CD4-positive, alpha-beta T cell (primary cell): ENCODE data around the gene GPR37. TPM values are rescaled to one million over a fixed set of nuclear protein-coding genes. Genes with fewer than 3 reads are reported as not detected.

Experiments used
- ATAC-seq: fragments of 200-7000 bp; cut with Tn5 transposase; one replicate; pipeline ENCODE4 v1.10.0; 2022; ENCODE audit warnings: mild to moderate bottlenecking; ENCODE audit not compliant: poor library complexity
- CTCF ChIA-PET: fragments of 350-600 bp; sonication (Branson Sonifier 250); formaldehyde crosslinking; loops from one replicate; lab custom pipeline; 2021; ENCODE audit warnings: antibody characterized with exemption, inconsistent platforms; lab: Charles Lee
- POLR2A ChIA-PET: fragments of 350-600 bp; sonication (Branson Sonifier 250); formaldehyde crosslinking; loops from one replicate; lab custom pipeline; 2021; ENCODE audit warnings: antibody characterized with exemption, inconsistent platforms; lab: Charles Lee
- DNase-seq, 14 experiments: peaks; one replicate each; pipeline ENCODE4 v3.0.0-alpha.2; 2013 to 2020; ENCODE audit warnings: mixed read lengths in 2 of 14
- H3K27ac ChIP-seq, 2 donors: one replicate each; pipeline versions ENCODE4 v1.5.1 to v1.7.0; 2013; ENCODE audit warnings: low read length in 2 of 2, low read depth in 1 of 2, mild to moderate bottlenecking in 1 of 2
- H3K27me3 ChIP-seq, 2 experiments: 1 replicate in 1 of 2; 2 replicates in 1 of 2; pipeline versions ENCODE4 v1.6.1 to v1.7.0; 2013; ENCODE audit warnings: low read length in 2 of 2, control low read depth in 1 of 2, mild to moderate bottlenecking in 1 of 2, moderate library complexity in 1 of 2; ENCODE audit not compliant: insufficient read depth in 2 of 2, control insufficient read depth in 1 of 2
- H3K36me3 ChIP-seq: one replicate; pipeline ENCODE4 v1.6.1; 2013; ENCODE audit warnings: low read length, control low read depth; ENCODE audit not compliant: insufficient read depth
- H3K4me1 ChIP-seq: one replicate; pipeline ENCODE4 v1.6.1; 2013; ENCODE audit warnings: low read length, control low read depth; ENCODE audit not compliant: insufficient read depth
- H3K4me3 ChIP-seq: one replicate; pipeline ENCODE4 v1.5.1; 2013; ENCODE audit warnings: mild to moderate bottlenecking, low read length, moderate library complexity
- H3K9me3 ChIP-seq, 2 experiments: 1 replicate in 1 of 2; 2 replicates in 1 of 2; pipeline versions ENCODE4 v1.6.1 to v1.7.0; 2013; ENCODE audit warnings: low read length in 2 of 2, mild to moderate bottlenecking in 2 of 2, control low read depth in 1 of 2, moderate library complexity in 1 of 2; ENCODE audit not compliant: control insufficient read depth in 1 of 2, insufficient read depth in 1 of 2
- H3K27ac Mint-ChIP-seq: one replicate; pipeline ENCODE4 v1.8.0; 2020; ENCODE audit warnings: mixed read lengths
- H3K27me3 Mint-ChIP-seq: one replicate; pipeline ENCODE4 v1.8.0; 2021; ENCODE audit warnings: mixed read lengths
- H3K36me3 Mint-ChIP-seq: one replicate; pipeline ENCODE4 v1.8.0; 2021; ENCODE audit warnings: low read depth, mixed read lengths
- H3K4me1 Mint-ChIP-seq: one replicate; pipeline ENCODE4 v1.8.0; 2021; ENCODE audit warnings: low read depth, mixed read lengths
- H3K4me3 Mint-ChIP-seq: one replicate; pipeline ENCODE4 v1.8.0; 2020; ENCODE audit warnings: mild to moderate bottlenecking, mixed read lengths
- H3K9me3 Mint-ChIP-seq: one replicate; pipeline ENCODE4 v1.8.0; 2020; ENCODE audit warnings: mixed read lengths
- CTCF ChIP-seq: fragments of 200-600 bp; IDR thresholded peaks from one replicate; pipeline ENCODE4 v1.8.0; 2022; ENCODE audit warnings: antibody characterized with exemption, mild to moderate bottlenecking
- intact Hi-C, 2 experiments: fragments of 100-400 bp; cut with DNase I in 1 of 2; cut with micrococcal nuclease in 1 of 2; formaldehyde crosslinking; loops; one replicate each; pipeline versions ENCODE4 v1.15.1 to v1.9.0; 2023 to 2025; cut with DNase I, micrococcal nuclease
- total RNA-seq, 174 experiments: library from RNA in 2 of 174; stranded (reverse) in 2 of 174; gene quantifications; one replicate each; pipeline ENCODE4 v1.2.3 and lab custom pipeline; 2021 to 2026

GPR37 gene
- total RNA-seq, 2 experiments from 2014 or later = not detected

- Mint-ChIP-seq H3K4me3 (peak overlapping the region; percentile 85), H3K4me1 (peaks cover 19% of the 10 kb centered on the region), H3K27ac (no peak overlapping the region), H3K9me3 (no peaks in the 10 kb centered on the region), H3K36me3 (no peaks in the 10 kb centered on the region), H3K27me3 (peaks cover 74% of the 10 kb centered on the region)
- no peak for TF ChIP-seq CTCF
- Histone ChIP-seq H3K4me1 (peaks cover 13% of the 10 kb centered on the region), H3K9me3 (peaks cover 0 to 10% of the 10 kb centered on the region in 2 experiments), H3K4me3 (peak overlapping the region; percentile 47), H3K27ac (no peak overlapping the region), H3K36me3 (no peaks in the 10 kb centered on the region), H3K27me3 (peaks cover 43 to 46% of the 10 kb centered on the region in 2 experiments)
- DNase-seq = peak in 8 of 14 experiments; percentile 1 to 34 (median 8)
- ChIA-PET POLR2A (interaction anchor here (0.6 kb wide), 1 partner anchor 1537 kb away, joined by 3 read pairs; no protein-coding TSS in a partner anchor), CTCF (no interaction called here)
- no peak for ATAC-seq
- intact Hi-C loops = no loop called here
Observed at GRCh38 chr7:124764847-124765400, 668 bp downstream of the GPR37 start.

- Mint-ChIP-seq H3K4me1 (peaks cover 19% of the 10 kb centered on the region), H3K36me3 (no peaks in the 10 kb centered on the region), H3K27ac (no peak overlapping the region), H3K9me3 (no peaks in the 10 kb centered on the region), H3K27me3 (peaks cover 80% of the 10 kb centered on the region), H3K4me3 (peak overlapping the region; percentile 85)
- DNase-seq (no peak), ATAC-seq (no peak)
- Histone ChIP-seq H3K9me3 (peaks cover 0 to 10% of the 10 kb centered on the region in 2 experiments), H3K27me3 (peaks cover 43 to 46% of the 10 kb centered on the region in 2 experiments), H3K27ac (no peak overlapping the region), H3K36me3 (no peaks in the 10 kb centered on the region), H3K4me3 (peak overlapping the region; percentile 47), H3K4me1 (peaks cover 13% of the 10 kb centered on the region)
- ChIA-PET POLR2A (interaction anchor here (0.6 kb wide), 1 partner anchor 1537 kb away, joined by 3 read pairs; no protein-coding TSS in a partner anchor), CTCF (no interaction called here)
- intact Hi-C loops = no loop called here
- no peak for TF ChIP-seq CTCF
Observed at GRCh38 chr7:124764051-124764846, 1.3 kb downstream of the GPR37 start.

GRCh38 chr7:124762611-124763143 lies 2.9 kb downstream of the GPR37 start:
- no peak overlapping the region for H3K27ac ChIP-seq
- H3K9me3 ChIP-seq = peaks cover 0 to 10% of the 10 kb centered on the region in 2 experiments
- POLR2A ChIA-PET = no interaction called here
- peaks cover 13% of the 10 kb centered on the region for H3K4me1 ChIP-seq
- Mint-ChIP-seq H3K36me3 (no peaks in the 10 kb centered on the region), H3K27ac (no peak overlapping the region), H3K4me1 (peaks cover 19% of the 10 kb centered on the region), H3K4me3 (no peak overlapping the region), H3K27me3 (peaks cover 78% of the 10 kb centered on the region), H3K9me3 (no peaks in the 10 kb centered on the region)
- no peak for TF ChIP-seq CTCF
- no peak for DNase-seq
- ATAC-seq = no peak
- CTCF ChIA-PET = no interaction called here
- H3K4me3 ChIP-seq = no peak overlapping the region
- intact Hi-C loops = no loop called here
- H3K36me3 ChIP-seq = no peaks in the 10 kb centered on the region
- H3K27me3 ChIP-seq = peaks cover 43 to 46% of the 10 kb centered on the region in 2 experiments
